ENCODE measurements around the gene PTPN4.

- TF ChIP-seq CTCF (IDR thresholded peaks at IDR 0.05): no peak
- no peak for TF ChIP-seq POLR2A (IDR thresholded peaks at IDR 0.05)
These were observed 43.4 kb upstream of the PTPN4 start for GRCh38 chr2:119716284-119716672.
